Gastrocnemius medialis (tissue), 4 donors: ENCODE data around the gene GIMAP7. TPM values are rescaled to one million over a fixed set of nuclear protein-coding genes. Genes with fewer than 3 reads are reported as not detected.

Experiments used
- ATAC-seq, 2 donors: fragments of 150-250 bp; one replicate each; pipeline ENCODE4 v1.9.1; 2016
- DNase-seq, 2 donors: peaks; one replicate each; pipeline ENCODE4 v3.0.0-alpha.2; 2019
- H3K27ac ChIP-seq, 4 donors: fragments of 200-600 bp; sonication (generic); 1 replicate in 1 of 4; 2 replicates in 3 of 4; pipeline ENCODE4 v1.5.1; 2016 to 2018; ENCODE audit warnings: mild to moderate bottlenecking in 2 of 4, moderate library complexity in 1 of 4
- H3K27me3 ChIP-seq, 3 donors: fragments of 200-600 bp; sonication (generic) in 2 of 3; 1 replicate in 1 of 3; 2 replicates in 2 of 3; pipeline versions ENCODE4 v1.5.1 to v1.6.0; 2016 to 2019; ENCODE audit warnings: mild to moderate bottlenecking in 1 of 3, moderate library complexity in 1 of 3
- H3K36me3 ChIP-seq, 2 donors: fragments of 200-600 bp; sonication (generic) in 1 of 2; one replicate each; pipeline ENCODE4 v1.5.1; 2017 to 2018
- H3K4me1 ChIP-seq, 2 donors: fragments of 200-600 bp; sonication (generic) in 1 of 2; one replicate each; pipeline ENCODE4 v1.5.1; 2016 to 2017; ENCODE audit warnings: mild to moderate bottlenecking in 2 of 2
- H3K4me3 ChIP-seq, 4 donors: fragments of 200-600 bp; sonication (generic) in 3 of 4; 1 replicate in 1 of 4; 2 replicates in 3 of 4; pipeline ENCODE4 v1.5.1; 2016 to 2019; ENCODE audit warnings: mild to moderate bottlenecking in 2 of 4
- H3K9me3 ChIP-seq, 3 donors: fragments of 200-600 bp; sonication (generic) in 2 of 3; 1 replicate in 1 of 3; 2 replicates in 2 of 3; pipeline ENCODE4 v1.5.1; 2016 to 2019
- CTCF ChIP-seq, 5 experiments: fragments of 450-650 bp in 3 of 5; fragments of 200-600 bp in 2 of 5; sonication (generic) in 2 of 5; IDR thresholded peaks in 4 of 5; conservative IDR thresholded peaks in 1 of 5; 1 replicate in 4 of 5; 2 replicates in 1 of 5; pipeline ENCODE4 v1.5.1; 2016 to 2019; ENCODE audit warnings: antibody characterized with exemption in 5 of 5, mild to moderate bottlenecking in 3 of 5, moderate library complexity in 3 of 5
- POLR2A ChIP-seq, 2 donors: fragments of 450-650 bp; IDR thresholded peaks; one replicate each; pipeline ENCODE4 v1.6.1; 2017; ENCODE audit warnings: antibody characterized with exemption in 2 of 2, mild to moderate bottlenecking in 2 of 2, moderate library complexity in 2 of 2
- in situ Hi-C, 4 donors: fragments of 200-750 bp; cut with MboI; loops; one replicate each; pipeline versions ENCODE4 v1.15.0 to v1.8.0; 2017; ENCODE audit warnings: low sequenced_read_pairs in 4 of 4
- intact Hi-C: fragments of 100-400 bp; cut with DNase I; formaldehyde crosslinking; loops from one replicate; pipeline ENCODE4 v1.15.1; 2023; ENCODE audit warnings: low total_unique reads
- total RNA-seq, 4 donors: library from RNA; depleted of rRNA; stranded (reverse); fragments of >200 nt; gene quantifications; one replicate each; pipeline versions ENCODE4 v1.1.0 to v1.2.3, GENCODE V29; 2016

The GIMAP7 gene
- total RNA-seq, 4 donors from 2014 or later: 6.6 to 7.8 (median 7.0) TPM

GRCh38 chr7:150524018-150524417, 9.3 kb downstream of the GIMAP7 start:
- Histone ChIP-seq H3K9me3 (no peaks in the 10 kb centered on the region), H3K27me3 (no peaks in the 10 kb centered on the region), H3K4me1 (no peaks in the 10 kb centered on the region), H3K27ac (no peak overlapping the region), H3K4me3 (no peak overlapping the region), H3K36me3 (no peaks in the 10 kb centered on the region)
- in situ Hi-C loops: no loop called here
- DNase-seq (no peak), ATAC-seq (no peak)
- TF ChIP-seq POLR2A (IDR thresholded peaks at IDR 0.05) (no peak), CTCF (IDR thresholded peaks at IDR 0.05 in 4 of 5, conservative IDR thresholded peaks at IDR 0.05 in 1 of 5) (no peak)
- intact Hi-C loops: no loop called here

- in situ Hi-C loops: no loop called here
- Histone ChIP-seq H3K36me3 (no peaks in the 10 kb centered on the region), H3K27ac (no peak overlapping the region), H3K9me3 (peaks cover 0 to 5% (median 0%) of the 10 kb centered on the region in 3 donors), H3K4me1 (no peaks in the 10 kb centered on the region), H3K27me3 (no peaks in the 10 kb centered on the region), H3K4me3 (no peak overlapping the region)
- intact Hi-C loops: no loop called here
- TF ChIP-seq POLR2A (IDR thresholded peaks at IDR 0.05) (no peak), CTCF (IDR thresholded peaks at IDR 0.05 in 4 of 5, conservative IDR thresholded peaks at IDR 0.05 in 1 of 5) (no peak)
- DNase-seq (no peak), ATAC-seq (no peak)
These were observed 17.0 kb downstream of the GIMAP7 start for GRCh38 chr7:150531704-150532103.

GRCh38 chr7:150538259-150538658, 23.6 kb downstream of the GIMAP7 start:
- H3K4me3 ChIP-seq: no peak overlapping the region
- TF ChIP-seq CTCF (IDR thresholded peaks at IDR 0.05 in 4 of 5, conservative IDR thresholded peaks at IDR 0.05 in 1 of 5) (no peak), POLR2A (IDR thresholded peaks at IDR 0.05) (no peak)

GRCh38 chr7:150553163-150553562, 38.5 kb downstream of the GIMAP7 start:
- no peaks in the 10 kb centered on the region for H3K27me3 ChIP-seq
- no peak overlapping the region for H3K4me3 ChIP-seq
- DNase-seq: no peak
- no peak for ATAC-seq
- no peaks in the 10 kb centered on the region for H3K9me3 ChIP-seq
- TF ChIP-seq POLR2A (IDR thresholded peaks at IDR 0.05) (no peak), CTCF (IDR thresholded peaks at IDR 0.05 in 4 of 5, conservative IDR thresholded peaks at IDR 0.05 in 1 of 5) (no peak)
- H3K36me3 ChIP-seq: no peaks in the 10 kb centered on the region
- no peaks in the 10 kb centered on the region for H3K4me1 ChIP-seq
- in situ Hi-C loops (no loop called here), intact Hi-C loops (no loop called here)
- no peak overlapping the region for H3K27ac ChIP-seq

More at GRCh38 chr7:150538259-150538658, 23.6 kb downstream of the GIMAP7 start:
- H3K9me3 ChIP-seq: peaks cover 0 to 4% (median 0%) of the 10 kb centered on the region in 3 donors
- intact Hi-C loops: no loop called here
- in situ Hi-C loops: no loop called here
- ATAC-seq: no peak
- no peak for DNase-seq
- no peaks in the 10 kb centered on the region for H3K27me3 ChIP-seq
- H3K27ac ChIP-seq: no peak overlapping the region
- H3K4me1 ChIP-seq: no peaks in the 10 kb centered on the region
- H3K36me3 ChIP-seq: no peaks in the 10 kb centered on the region

- in situ Hi-C loops (no loop called here), intact Hi-C loops (no loop called here)
- Histone ChIP-seq H3K9me3 (peaks cover 0 to 2% (median 0%) of the 10 kb centered on the region in 3 donors), H3K27ac (peak overlapping the region in 2 of 4 donors; percentile 29 to 45), H3K4me3 (no peak overlapping the region), H3K4me1 (no peaks in the 10 kb centered on the region), H3K27me3 (no peaks in the 10 kb centered on the region), H3K36me3 (no peaks in the 10 kb centered on the region)
- DNase-seq (no peak), ATAC-seq (peak; percentile 52 to 58)
- no peak for TF ChIP-seq POLR2A (IDR thresholded peaks at IDR 0.05)
- TF ChIP-seq CTCF (IDR thresholded peaks at IDR 0.05 in 4 of 5, conservative IDR thresholded peaks at IDR 0.05 in 1 of 5): no peak
These were observed 42.0 kb downstream of the GIMAP7 start for GRCh38 chr7:150556521-150557138.
